T-cell (primary cell): ENCODE data around the gene BLM. TPM values are rescaled to one million over a fixed set of nuclear protein-coding genes. Genes with fewer than 3 reads are reported as not detected.
"Not testable (repeated sequence)": the region's sequence is repeated elsewhere in the genome, so short reads cannot be mapped to it uniquely, and the experiment has no call there.

Experiments
- ATAC-seq, 4 experiments: fragments of 200-7000 bp in 3 of 4; fragments of 150-1000 bp in 1 of 4; cut with Tn5 transposase; replicated peaks in 1 of 4; 1 replicate in 3 of 4; 2 replicates in 1 of 4; pipeline ENCODE4 v1.10.0; 2021; ENCODE audit warnings: moderate library complexity in 3 of 4, mild to moderate bottlenecking in 2 of 4, moderate number of reproducible peaks in 1 of 4
- CTCF ChIA-PET, 2 donors: fragments of 300-600 bp; sonication (Branson Sonifier 250); formaldehyde crosslinking; loops; one replicate each; lab custom pipeline; 2022; ENCODE audit warnings: antibody characterized with exemption in 2 of 2; lab: Charles Lee
- POLR2A ChIA-PET, 2 donors: fragments of 300-600 bp; sonication (Branson Sonifier 250); formaldehyde crosslinking; loops; one replicate each; lab custom pipeline; 2022; ENCODE audit warnings: antibody characterized with exemption in 2 of 2; lab: Charles Lee
- DNase-seq, 35 experiments: peaks; one replicate each; pipeline versions ENCODE4 v3.0.0 to v3.0.0-alpha.2; 2013 to 2023
- H3K27ac ChIP-seq: one replicate; pipeline ENCODE4 v1.5.1; 2013; ENCODE audit warnings: low read length
- H3K27me3 ChIP-seq, 2 experiments: replicated peaks in 1 of 2; 1 replicate in 1 of 2; 2 replicates in 1 of 2; pipeline versions ENCODE4 v1.6.1 to v1.7.0; 2013; ENCODE audit warnings: low read length in 1 of 2, mixed read lengths in 1 of 2; ENCODE audit not compliant: control insufficient read depth in 2 of 2, insufficient read depth in 2 of 2; ENCODE audit errors: extremely low read depth in 1 of 2
- H3K36me3 ChIP-seq, 2 donors: 1 replicate in 1 of 2; 2 replicates in 1 of 2; pipeline versions ENCODE4 v1.6.1 to v1.7.0; 2013; ENCODE audit warnings: low read length in 1 of 2; ENCODE audit not compliant: control insufficient read depth in 2 of 2, insufficient read depth in 1 of 2; ENCODE audit errors: extremely low read depth in 1 of 2
- H3K4me1 ChIP-seq, 2 experiments: 1 replicate in 1 of 2; 2 replicates in 1 of 2; pipeline versions ENCODE4 v1.6.1 to v1.7.0; 2013; ENCODE audit warnings: low read length in 2 of 2, mixed read lengths in 1 of 2; ENCODE audit not compliant: insufficient read depth in 2 of 2, control insufficient read depth in 1 of 2; ENCODE audit errors: extremely low read depth in 1 of 2
- H3K4me3 ChIP-seq, 2 donors: 1 replicate in 1 of 2; 2 replicates in 1 of 2; pipeline versions ENCODE4 v1.5.1 to v1.7.0; 2013; ENCODE audit warnings: mild to moderate bottlenecking in 2 of 2, low read length in 1 of 2, moderate library complexity in 1 of 2; ENCODE audit not compliant: control insufficient read depth in 1 of 2; ENCODE audit errors: extremely low read depth in 1 of 2
- H3K9me3 ChIP-seq: 2 replicates; pipeline ENCODE4 v1.7.0; 2013
- H3K27ac Mint-ChIP-seq, 2 donors: one replicate each; pipeline ENCODE4 v1.8.0; 2020 to 2021; ENCODE audit warnings: mild to moderate bottlenecking in 2 of 2, mixed read lengths in 2 of 2
- H3K27me3 Mint-ChIP-seq, 2 donors: one replicate each; pipeline ENCODE4 v1.8.0; 2021 to 2022; ENCODE audit warnings: mixed read lengths in 2 of 2
- H3K36me3 Mint-ChIP-seq: one replicate; pipeline ENCODE4 v1.8.0; 2021; ENCODE audit warnings: mixed read lengths
- H3K4me1 Mint-ChIP-seq, 3 donors: one replicate each; pipeline ENCODE4 v1.8.0; 2020 to 2022; ENCODE audit warnings: mixed read lengths in 3 of 3, mild to moderate bottlenecking in 1 of 3
- H3K4me3 Mint-ChIP-seq, 3 donors: one replicate each; pipeline ENCODE4 v1.8.0; 2020 to 2022; ENCODE audit warnings: mild to moderate bottlenecking in 3 of 3, mixed read lengths in 3 of 3, moderate library complexity in 3 of 3
- H3K9me3 Mint-ChIP-seq, 3 donors: one replicate each; pipeline ENCODE4 v1.8.0; 2020 to 2022; ENCODE audit warnings: mixed read lengths in 3 of 3
- WGBS: methylation state at CpG from one replicate; pipeline ENCODE4 v1.1.5; 2013; ENCODE audit warnings: missing lambda C conversion rate; ENCODE audit not compliant: insufficient coverage; 5-methylcytosine and 5-hydroxymethylcytosine counted together
- total RNA-seq, 35 experiments: library from RNA in 6 of 35; stranded (reverse) in 6 of 35; fragments of 120-200 nt in 1 of 35; gene quantifications; one replicate each; pipeline versions ENCODE4 v1.2.1 to v1.2.4 and lab custom pipeline; 2013 to 2026

Gene BLM
- total RNA-seq, 5 donors from 2014 or later (not counting 1 experiment from before 2014, with no cell fraction given), result 4.9 to 9.4 (median 6.2) TPM

DNA sequence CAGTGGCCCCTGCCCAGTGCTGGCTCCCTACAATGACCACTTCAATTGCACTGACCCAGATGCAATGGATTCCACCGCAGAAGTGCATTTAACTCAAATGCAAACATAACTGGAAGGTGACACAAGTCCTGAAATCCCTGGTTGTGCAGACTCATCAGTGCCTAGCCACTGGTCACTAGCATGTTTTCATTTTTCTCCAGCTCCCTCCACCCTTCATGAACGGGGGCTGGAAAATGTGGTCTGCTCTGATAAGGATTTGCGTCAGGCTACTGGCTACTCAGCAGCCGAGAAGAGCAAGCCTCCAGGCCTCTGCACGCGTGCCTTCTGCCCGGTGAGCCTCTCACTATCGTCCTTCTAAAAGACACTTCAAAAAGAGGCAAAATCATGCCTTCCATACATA is 123.8 kb downstream of the BLM start:
- ATAC-seq (no peak), DNase-seq (no peak)
- POLR2A ChIA-PET, result no interaction called here
- no peaks in the 10 kb centered on the region for H3K36me3 Mint-ChIP-seq
- Histone ChIP-seq H3K36me3 (no peaks in the 10 kb centered on the region), H3K27ac (no peak overlapping the region), H3K9me3 (no peaks in the 10 kb centered on the region), H3K27me3 (peaks cover 0 to 15% of the 10 kb centered on the region in 2 experiments), H3K4me3 (no peak overlapping the region), H3K4me1 (peaks cover 12 to 40% of the 10 kb centered on the region in 2 experiments)
- peaks cover 28 to 47% (median 41%) of the 10 kb centered on the region in 3 donors for H3K4me1 Mint-ChIP-seq
- CTCF ChIA-PET, result no interaction called here
- no peaks in the 10 kb centered on the region for H3K27me3 Mint-ChIP-seq
- 100% methylated on average over 2 of the region's 8 CpGs for WGBS
- H3K27ac Mint-ChIP-seq, result no peak overlapping the region
- H3K9me3 Mint-ChIP-seq, result no peaks in the 10 kb centered on the region
- no peak overlapping the region for H3K4me3 Mint-ChIP-seq

DNA sequence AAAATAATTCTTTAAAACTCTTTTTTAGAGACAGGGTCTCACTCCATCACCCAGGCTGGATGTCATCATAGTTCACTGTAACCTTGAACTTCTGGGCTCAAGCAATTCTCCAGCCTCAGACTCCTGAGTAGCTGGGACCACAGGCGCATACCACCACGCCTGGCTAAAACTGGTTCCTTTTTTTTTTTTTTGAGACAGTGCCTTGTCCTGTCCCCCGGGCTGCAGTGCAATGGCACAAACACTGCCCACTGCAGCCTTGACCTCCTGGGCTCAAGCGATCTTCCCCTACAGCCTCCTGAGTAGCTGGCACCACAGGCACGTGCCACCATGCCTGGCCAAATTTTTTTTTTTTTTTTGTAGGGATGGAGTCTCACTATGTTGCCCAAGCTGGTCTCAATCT is 127.5 kb downstream of the BLM start:
- Mint-ChIP-seq H3K36me3 (no peaks in the 10 kb centered on the region), H3K9me3 (no peaks in the 10 kb centered on the region), H3K27ac (no peak overlapping the region), H3K4me1 (peaks cover 5 to 16% (median 12%) of the 10 kb centered on the region in 3 donors), H3K4me3 (no peak overlapping the region), H3K27me3 (no peaks in the 10 kb centered on the region)
- Histone ChIP-seq H3K4me3 (no peak overlapping the region), H3K27me3 (peaks cover 0 to 5% of the 10 kb centered on the region in 2 experiments), H3K9me3 (no peaks in the 10 kb centered on the region), H3K4me1 (peaks cover 2 to 13% of the 10 kb centered on the region in 2 experiments), H3K36me3 (no peaks in the 10 kb centered on the region), H3K27ac (no peak overlapping the region)
- ChIA-PET CTCF (no interaction called here), POLR2A (interaction anchor here (0.6 kb wide), 2 partner anchors 412 to 421 kb away, joined by 3 to 5 read pairs; no protein-coding TSS in a partner anchor)
- DNase-seq (no peak), ATAC-seq (no peak)
- 72% methylated on average over 4 of the region's 5 CpGs for WGBS

GRCh38 chr15:90845201-90845949 is 128.2 kb downstream of the BLM start:
- peak in 1 of 35 experiments; percentile 34 for DNase-seq
- no peak overlapping the region for H3K4me3 ChIP-seq

GRCh38 chr15:90849424-90849823 is 132.3 kb downstream of the BLM start:
- H3K4me3 ChIP-seq, ATAC-seq, H3K27me3 ChIP-seq, DNase-seq, H3K27ac ChIP-seq, H3K36me3 Mint-ChIP-seq, H3K36me3 ChIP-seq, H3K27ac Mint-ChIP-seq, POLR2A ChIA-PET, H3K9me3 Mint-ChIP-seq, H3K9me3 ChIP-seq, CTCF ChIA-PET, H3K27me3 Mint-ChIP-seq, H3K4me3 Mint-ChIP-seq: not testable (repeated sequence)
- H3K4me1 ChIP-seq, result peaks cover 4 to 44% of the 10 kb centered on the region in 2 experiments
- peaks cover 33 to 43% (median 33%) of the 10 kb centered on the region in 3 donors for H3K4me1 Mint-ChIP-seq
- WGBS, result no CpG with 5 or more reads among the region's 1 CpG

More at GRCh38 chr15:90845201-90845949, 128.2 kb downstream of the BLM start:
- Histone ChIP-seq H3K27me3 (peaks cover 0 to 3% of the 10 kb centered on the region in 2 experiments), H3K9me3 (no peaks in the 10 kb centered on the region), H3K36me3 (no peaks in the 10 kb centered on the region), H3K4me1 (peaks cover 0 to 8% of the 10 kb centered on the region in 2 experiments), H3K27ac (no peak overlapping the region)
- Mint-ChIP-seq H3K27ac (no peak overlapping the region), H3K9me3 (no peaks in the 10 kb centered on the region), H3K4me3 (no peak overlapping the region), H3K36me3 (no peaks in the 10 kb centered on the region), H3K27me3 (no peaks in the 10 kb centered on the region), H3K4me1 (peaks cover 0 to 9% (median 5%) of the 10 kb centered on the region in 3 donors)
- WGBS, result 20% methylated on average over 3 of the region's 9 CpGs
- POLR2A ChIA-PET, result no interaction called here
- CTCF ChIA-PET, result no interaction called here
- peak in 2 of 4 experiments; percentile 33 to 64 for ATAC-seq

GRCh38 chr15:90851114-90851513 is 134.0 kb downstream of the BLM start:
- CTCF ChIA-PET, result interaction anchor here in 1 of 2 donors (0.6 to 1.7 kb wide), 2 partner anchors 8 to 35 kb away, joined by 3 to 11 read pairs; no protein-coding TSS in a partner anchor
- peak overlapping the region in 2 of 3 donors; percentile 28 to 53 for H3K4me3 Mint-ChIP-seq

GRCh38 chr15:90851940-90852339 is 134.8 kb downstream of the BLM start:
- H3K9me3 Mint-ChIP-seq, result no peaks in the 10 kb centered on the region
- H3K36me3 Mint-ChIP-seq, result peaks cover 4% of the 10 kb centered on the region
- Histone ChIP-seq H3K36me3 (no peaks in the 10 kb centered on the region), H3K9me3 (no peaks in the 10 kb centered on the region), H3K4me3 (no peak overlapping the region), H3K27me3 (peaks cover 0 to 6% of the 10 kb centered on the region in 2 experiments), H3K27ac (peak overlapping the region; percentile 11), H3K4me1 (peaks cover 6 to 62% of the 10 kb centered on the region in 2 experiments)
- no peak for DNase-seq
- peak overlapping the region; percentile 74 to 79 for H3K27ac Mint-ChIP-seq
- CTCF ChIA-PET, result interaction anchor here in 1 of 2 donors (0.6 to 1.7 kb wide), 2 partner anchors 34 to 203 kb away, joined by 6 to 11 read pairs; no protein-coding TSS in a partner anchor
- 53% methylated on average over 4 of the region's 5 CpGs for WGBS
- H3K4me1 Mint-ChIP-seq, result peaks cover 46 to 61% (median 58%) of the 10 kb centered on the region in 3 donors
- H3K27me3 Mint-ChIP-seq, result no peaks in the 10 kb centered on the region
- peak overlapping the region; percentile 25 to 53 (median 48) for H3K4me3 Mint-ChIP-seq
- POLR2A ChIA-PET, result interaction anchor here in 1 of 2 donors (0.6 kb wide), 1 partner anchor 24 kb away, joined by 6 read pairs; no protein-coding TSS in a partner anchor
- peak in 3 of 4 experiments; percentile 14 to 39 (median 25) for ATAC-seq

More at GRCh38 chr15:90851114-90851513, 134.0 kb downstream of the BLM start:
- Mint-ChIP-seq H3K9me3 (no peaks in the 10 kb centered on the region), H3K4me1 (peaks cover 37 to 53% (median 50%) of the 10 kb centered on the region in 3 donors), H3K27ac (peak overlapping the region; percentile 74 to 79), H3K36me3 (peaks cover 4% of the 10 kb centered on the region), H3K27me3 (no peaks in the 10 kb centered on the region)
- WGBS, result 40% methylated on average over 1 of the region's 6 CpGs
- ATAC-seq, result peak in 3 of 4 experiments; percentile 24 to 67 (median 53)
- Histone ChIP-seq H3K27ac (no peak overlapping the region), H3K4me3 (no peak overlapping the region), H3K36me3 (no peaks in the 10 kb centered on the region), H3K27me3 (peaks cover 0 to 6% of the 10 kb centered on the region in 2 experiments), H3K4me1 (peaks cover 4 to 54% of the 10 kb centered on the region in 2 experiments), H3K9me3 (no peaks in the 10 kb centered on the region)
- peak in 18 of 35 experiments; percentile 22 to 61 (median 38) for DNase-seq
- POLR2A ChIA-PET, result no interaction called here
